ENCODE results near the gene LSAMP. TPM values are rescaled to one million over a fixed set of nuclear protein-coding genes. Genes with fewer than 3 reads are reported as not detected.

The LSAMP gene
- total and polyA plus RNA-seq, 2 donors (not counting 3 experiments of a cell fraction or from before 2014, with no cell fraction given) = not detected

GRCh38 chr3:115912372-115912771, 532.9 kb downstream of the LSAMP start:
- Histone ChIP-seq H3K4me3 (replicated peaks in 1 of 3; ENCODE audit: insufficient read depth in 1 of 3, low read depth in 1 of 3, low read length in 3 of 3) (no peak overlapping the region), H3K4me1 (ENCODE audit: control insufficient read depth, extremely low read depth, insufficient read depth, low read length) (no peaks in the 10 kb centered on the region), H3K9me3 (replicated peaks; ENCODE audit: control insufficient read depth, insufficient read depth, low read length) (no peaks in the 10 kb centered on the region), H3K9ac (replicated peaks; ENCODE audit: extremely low read depth, insufficient read depth, low read length) (no peak overlapping the region), H2AFZ (ENCODE audit: low read depth, low read length) (no peak overlapping the region), H4K20me1 (replicated peaks; ENCODE audit: control insufficient read depth, extremely low read depth, insufficient read depth, low read length) (no peaks in the 10 kb centered on the region), H3K27me3 (ENCODE audit: control insufficient read depth in 2 of 2, insufficient read depth in 2 of 2, low read length in 2 of 2) (no peaks in the 10 kb centered on the region), H3K4me2 (ENCODE audit: insufficient read depth, low read length) (no peak overlapping the region), H3K9me1 (replicated peaks; ENCODE audit: control insufficient read depth, extremely low read depth, insufficient read depth, low read length) (no peaks in the 10 kb centered on the region), H3K27ac (ENCODE audit: insufficient read depth, low read depth, low read length) (no peak overlapping the region), H3K36me3 (ENCODE audit: control insufficient read depth in 2 of 2, extremely low read depth in 1 of 2, insufficient read depth in 2 of 2, low read length in 2 of 2) (no peaks in the 10 kb centered on the region), H3K79me2 (ENCODE audit: control insufficient read depth, insufficient read depth, low read length) (no peaks in the 10 kb centered on the region)
- no peak for DNase-seq (ENCODE audit: low read depth, low spot score)
- no peak for FAIRE-seq
- TF ChIP-seq POLR2A (IDR thresholded peaks at IDR 0.05; ENCODE audit: low read depth, low read length) = no peak
- TF ChIP-seq CTCF (IDR thresholded peaks at IDR 0.05; ENCODE audit: extremely low read depth in 1 of 2, insufficient read depth in 1 of 2, low read depth in 1 of 2, low read length in 2 of 2) = no peak
- no peak for TF ChIP-seq POLR2AphosphoS5 (IDR thresholded peaks at IDR 0.05; ENCODE audit: insufficient read depth, low read depth, low read length)
- TF ChIP-seq MAX (IDR thresholded peaks at IDR 0.05; ENCODE audit: insufficient read depth, insufficient read length) = no peak
- TF ChIP-seq FOS (IDR thresholded peaks at IDR 0.05; ENCODE audit: borderline replicate concordance, insufficient read depth, low read length) = no peak
- no peak for TF ChIP-seq JUN (IDR thresholded peaks at IDR 0.05; ENCODE audit: borderline replicate concordance, insufficient read depth, insufficient read length, low read depth)
- TF ChIP-seq EZH2 (IDR thresholded peaks at IDR 0.05; ENCODE audit: borderline replicate concordance, low read depth, low read length, severe bottlenecking) = no peak
- TF ChIP-seq GATA2 (IDR thresholded peaks at IDR 0.05; ENCODE audit: insufficient read depth, insufficient read length, low read depth, low read length) = no peak
- TF ChIP-seq MYC (IDR thresholded peaks at IDR 0.05; ENCODE audit: low read depth, low read length) = no peak
- intact Hi-C loops (cut with micrococcal nuclease) = no loop called here
- no TSS peak for BruUV-seq (replicated peaks)
- dilution Hi-C loops (cut with MboI; ENCODE audit: extremely low pct_ligation_motif_present, low sequenced_read_pairs) = no loop called here
- POLR2A ChIA-PET = no interaction called here
- CTCF ChIA-PET = no interaction called here
